ENCODE measurements around the gene HACL1. TPM values are rescaled to one million over a fixed set of nuclear protein-coding genes. Genes with fewer than 3 reads are reported as not detected.
A peak's percentile ranks its signal among the peaks of the same experiment; 100 is the strongest.

The HACL1 gene
- total and polyA plus RNA-seq, 10 of the 15 experiments (the other 5 are each of a cell fraction or from before 2014, with no cell fraction given): 19.4 to 48.7 (median 30.1) TPM

DNA sequence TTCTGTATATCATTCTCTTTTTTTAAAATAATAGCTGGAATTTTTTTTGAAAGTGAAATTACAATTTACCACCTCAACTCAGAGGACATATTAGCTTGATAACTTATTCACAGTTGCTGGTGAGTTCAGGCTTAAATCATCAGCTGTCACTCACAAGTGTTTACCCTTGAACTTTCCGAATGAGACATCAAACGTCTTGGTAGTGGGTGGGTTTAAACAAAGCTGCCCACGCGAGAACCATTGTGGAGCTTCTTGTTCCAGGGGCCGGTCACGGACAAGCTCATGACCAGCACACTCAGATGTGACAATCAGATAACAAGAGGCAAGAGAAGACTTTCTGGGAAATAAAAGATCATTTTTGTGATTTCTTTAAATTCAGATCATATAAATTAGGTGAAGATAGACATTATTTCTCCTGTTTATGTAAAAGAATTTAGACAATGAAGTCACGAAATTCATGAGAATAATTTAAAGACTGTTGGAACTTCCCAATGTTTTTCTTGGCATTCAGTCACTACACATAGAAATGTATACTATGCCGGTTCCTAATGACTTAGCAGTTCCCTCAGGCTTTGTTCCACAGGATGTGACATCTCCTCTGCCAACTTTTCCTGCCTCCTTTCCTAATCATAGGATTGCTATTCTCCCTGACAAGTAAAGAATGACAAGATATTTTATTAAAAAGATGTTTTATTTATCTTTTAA lies 29.4 kb upstream of the HACL1 start (continued):
- TF ChIP-seq, protein P1, sequence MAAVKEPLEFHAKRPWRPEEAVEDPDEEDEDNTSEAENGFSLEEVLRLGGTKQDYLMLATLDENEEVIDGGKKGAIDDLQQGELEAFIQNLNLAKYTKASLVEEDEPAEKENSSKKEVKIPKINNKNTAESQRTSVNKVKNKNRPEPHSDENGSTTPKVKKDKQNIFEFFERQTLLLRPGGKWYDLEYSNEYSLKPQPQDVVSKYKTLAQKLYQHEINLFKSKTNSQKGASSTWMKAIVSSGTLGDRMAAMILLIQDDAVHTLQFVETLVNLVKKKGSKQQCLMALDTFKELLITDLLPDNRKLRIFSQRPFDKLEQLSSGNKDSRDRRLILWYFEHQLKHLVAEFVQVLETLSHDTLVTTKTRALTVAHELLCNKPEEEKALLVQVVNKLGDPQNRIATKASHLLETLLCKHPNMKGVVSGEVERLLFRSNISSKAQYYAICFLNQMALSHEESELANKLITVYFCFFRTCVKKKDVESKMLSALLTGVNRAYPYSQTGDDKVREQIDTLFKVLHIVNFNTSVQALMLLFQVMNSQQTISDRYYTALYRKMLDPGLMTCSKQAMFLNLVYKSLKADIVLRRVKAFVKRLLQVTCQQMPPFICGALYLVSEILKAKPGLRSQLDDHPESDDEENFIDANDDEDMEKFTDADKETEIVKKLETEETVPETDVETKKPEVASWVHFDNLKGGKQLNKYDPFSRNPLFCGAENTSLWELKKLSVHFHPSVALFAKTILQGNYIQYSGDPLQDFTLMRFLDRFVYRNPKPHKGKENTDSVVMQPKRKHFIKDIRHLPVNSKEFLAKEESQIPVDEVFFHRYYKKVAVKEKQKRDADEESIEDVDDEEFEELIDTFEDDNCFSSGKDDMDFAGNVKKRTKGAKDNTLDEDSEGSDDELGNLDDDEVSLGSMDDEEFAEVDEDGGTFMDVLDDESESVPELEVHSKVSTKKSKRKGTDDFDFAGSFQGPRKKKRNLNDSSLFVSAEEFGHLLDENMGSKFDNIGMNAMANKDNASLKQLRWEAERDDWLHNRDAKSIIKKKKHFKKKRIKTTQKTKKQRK (IDR thresholded peaks at IDR 0.05; ENCODE audit: low read depth, low read length): no peak
- TF ChIP-seq ZSCAN29 (IDR thresholded peaks at IDR 0.05) (no peak), ATF7 (IDR thresholded peaks at IDR 0.05; ENCODE audit: low read depth) (peak; percentile 10; the same call in 1 of the 2 replicates), ZNF274 (IDR thresholded peaks at IDR 0.05; ENCODE audit: insufficient read depth, insufficient read length) (no peak), TBL1XR1 (IDR thresholded peaks at IDR 0.05; ENCODE audit: low read depth, low read length) (no peak), TCF12 (IDR thresholded peaks at IDR 0.05; ENCODE audit: low read depth, low read length) (no peak), SP1 (IDR thresholded peaks at IDR 0.05; ENCODE audit: low read depth, low read length) (no peak), MXI1 (IDR thresholded peaks at IDR 0.05; ENCODE audit: low read depth, low read length) (no peak), NR2F1 (conservative IDR thresholded peaks at IDR 0.05) (0 out of 2 replicates have a peak, but pooled peaks have one; percentile 9), NR2C1 (IDR thresholded peaks at IDR 0.05) (peak; percentile 73), FOXM1 (IDR thresholded peaks at IDR 0.05; ENCODE audit: low read depth, low read length) (peak; percentile 27; the same call in 1 of the 2 replicates), RB1 (IDR thresholded peaks at IDR 0.05; ENCODE audit: borderline replicate concordance) (no peak; the same call in 1 of the 2 replicates), CBX3 (IDR thresholded peaks at IDR 0.05; ENCODE audit: borderline replicate concordance, low read depth) (no peak), MTA3 (IDR thresholded peaks at IDR 0.05; ENCODE audit: borderline replicate concordance, low read length) (no peak), PAX5 (IDR thresholded peaks at IDR 0.05; ENCODE audit: borderline replicate concordance, low read depth, low read length) (no peak), BRCA1 (IDR thresholded peaks at IDR 0.05; ENCODE audit: low read depth, low read length) (no peak), SMAD5 (IDR thresholded peaks at IDR 0.05; ENCODE audit: low read depth) (no peak), IRF4 (IDR thresholded peaks at IDR 0.05; ENCODE audit: low read depth, low read length) (no peak), POLR2A (IDR thresholded peaks at IDR 0.05; ENCODE audit: low read depth, low read length) (no peak), EP300 (IDR thresholded peaks at IDR 0.05; ENCODE audit: borderline replicate concordance in 1 of 2, control insufficient read depth in 1 of 2, low read depth in 2 of 2, low read length in 2 of 2) (no peak), STAT1 (conservative IDR thresholded peaks at IDR 0.05) (no peak), BCL11A (IDR thresholded peaks at IDR 0.05; ENCODE audit: low read depth, low read length) (peak; percentile 10; the same call in 1 of the 2 replicates)
- TF ChIP-seq, protein P2, sequence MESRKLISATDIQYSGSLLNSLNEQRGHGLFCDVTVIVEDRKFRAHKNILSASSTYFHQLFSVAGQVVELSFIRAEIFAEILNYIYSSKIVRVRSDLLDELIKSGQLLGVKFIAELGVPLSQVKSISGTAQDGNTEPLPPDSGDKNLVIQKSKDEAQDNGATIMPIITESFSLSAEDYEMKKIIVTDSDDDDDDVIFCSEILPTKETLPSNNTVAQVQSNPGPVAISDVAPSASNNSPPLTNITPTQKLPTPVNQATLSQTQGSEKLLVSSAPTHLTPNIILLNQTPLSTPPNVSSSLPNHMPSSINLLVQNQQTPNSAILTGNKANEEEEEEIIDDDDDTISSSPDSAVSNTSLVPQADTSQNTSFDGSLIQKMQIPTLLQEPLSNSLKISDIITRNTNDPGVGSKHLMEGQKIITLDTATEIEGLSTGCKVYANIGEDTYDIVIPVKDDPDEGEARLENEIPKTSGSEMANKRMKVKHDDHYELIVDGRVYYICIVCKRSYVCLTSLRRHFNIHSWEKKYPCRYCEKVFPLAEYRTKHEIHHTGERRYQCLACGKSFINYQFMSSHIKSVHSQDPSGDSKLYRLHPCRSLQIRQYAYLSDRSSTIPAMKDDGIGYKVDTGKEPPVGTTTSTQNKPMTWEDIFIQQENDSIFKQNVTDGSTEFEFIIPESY (IDR thresholded peaks at IDR 0.05): no peak
- TF ChIP-seq, protein P3, sequence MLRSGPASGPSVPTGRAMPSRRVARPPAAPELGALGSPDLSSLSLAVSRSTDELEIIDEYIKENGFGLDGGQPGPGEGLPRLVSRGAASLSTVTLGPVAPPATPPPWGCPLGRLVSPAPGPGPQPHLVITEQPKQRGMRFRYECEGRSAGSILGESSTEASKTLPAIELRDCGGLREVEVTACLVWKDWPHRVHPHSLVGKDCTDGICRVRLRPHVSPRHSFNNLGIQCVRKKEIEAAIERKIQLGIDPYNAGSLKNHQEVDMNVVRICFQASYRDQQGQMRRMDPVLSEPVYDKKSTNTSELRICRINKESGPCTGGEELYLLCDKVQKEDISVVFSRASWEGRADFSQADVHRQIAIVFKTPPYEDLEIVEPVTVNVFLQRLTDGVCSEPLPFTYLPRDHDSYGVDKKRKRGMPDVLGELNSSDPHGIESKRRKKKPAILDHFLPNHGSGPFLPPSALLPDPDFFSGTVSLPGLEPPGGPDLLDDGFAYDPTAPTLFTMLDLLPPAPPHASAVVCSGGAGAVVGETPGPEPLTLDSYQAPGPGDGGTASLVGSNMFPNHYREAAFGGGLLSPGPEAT (IDR thresholded peaks at IDR 0.05; ENCODE audit: low read depth): no peak
- TF ChIP-seq, protein P4, sequence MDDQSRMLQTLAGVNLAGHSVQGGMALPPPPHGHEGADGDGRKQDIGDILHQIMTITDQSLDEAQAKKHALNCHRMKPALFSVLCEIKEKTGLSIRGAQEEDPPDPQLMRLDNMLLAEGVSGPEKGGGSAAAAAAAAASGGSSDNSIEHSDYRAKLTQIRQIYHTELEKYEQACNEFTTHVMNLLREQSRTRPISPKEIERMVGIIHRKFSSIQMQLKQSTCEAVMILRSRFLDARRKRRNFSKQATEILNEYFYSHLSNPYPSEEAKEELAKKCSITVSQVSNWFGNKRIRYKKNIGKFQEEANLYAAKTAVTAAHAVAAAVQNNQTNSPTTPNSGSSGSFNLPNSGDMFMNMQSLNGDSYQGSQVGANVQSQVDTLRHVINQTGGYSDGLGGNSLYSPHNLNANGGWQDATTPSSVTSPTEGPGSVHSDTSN (IDR thresholded peaks at IDR 0.05; ENCODE audit: insufficient replicate concordance, low read depth, low read length): peak; percentile 85

All from GM12878 (cell line).